Stimulated activated CD8-positive, alpha-beta memory T cell treated with anti-CD3 and anti-CD28 coated beads, Interleukin-4, amount 100 ng/mL, for 1 hour (primary cell): Measurements from ENCODE around the gene ABCC4.
"Not testable (repeated sequence)": the region's sequence is repeated elsewhere in the genome, so short reads cannot be mapped to it uniquely, and the experiment has no call there.

Experiments
- DNase-seq, 2 donors: peaks; one replicate each; pipeline ENCODE4 v3.0.0-alpha.2; 2020; ENCODE audit warnings: low read depth in 2 of 2, low spot score in 1 of 2

ABCC4 gene

DNA sequence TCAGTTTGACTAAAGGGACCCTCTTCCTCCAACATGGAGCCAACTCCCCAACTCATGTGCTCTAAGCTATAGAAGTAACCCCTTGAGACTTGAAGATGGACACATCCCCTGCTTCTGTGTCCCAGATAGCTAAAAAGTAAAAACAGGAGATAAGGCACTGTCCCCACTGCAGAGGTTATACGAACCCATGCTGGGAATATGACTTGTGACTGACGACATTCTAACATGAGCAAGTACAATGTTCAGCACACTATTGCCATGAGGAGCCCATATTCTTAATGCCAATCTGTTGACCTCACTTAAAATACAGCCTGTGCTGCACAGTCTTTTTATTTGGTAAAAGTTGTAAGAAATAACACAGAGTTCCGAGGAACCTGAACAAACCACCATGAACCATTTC lies 71.4 kb downstream of the ABCC4 start:
- no peak for DNase-seq

DNA sequence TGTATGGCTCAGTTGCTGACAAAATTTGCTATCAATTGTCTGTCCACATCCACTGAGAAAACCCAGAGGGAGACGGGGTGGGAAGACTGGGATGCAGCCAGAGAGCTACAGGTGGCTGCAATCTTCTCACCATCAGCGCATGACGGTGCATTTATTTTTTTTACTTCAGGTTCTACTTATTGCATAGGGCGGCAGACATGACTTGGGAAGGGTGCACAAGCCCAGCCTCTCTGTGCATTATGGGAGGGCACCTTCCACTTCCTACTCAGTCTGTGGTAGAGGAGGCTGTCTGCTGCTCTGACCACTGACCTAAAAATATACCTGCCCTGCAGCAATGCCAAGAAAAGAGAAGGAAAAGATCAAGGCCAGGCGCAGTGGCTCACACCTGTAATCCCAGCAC lies 73.1 kb downstream of the ABCC4 start:
- DNase-seq: no peak

DNA sequence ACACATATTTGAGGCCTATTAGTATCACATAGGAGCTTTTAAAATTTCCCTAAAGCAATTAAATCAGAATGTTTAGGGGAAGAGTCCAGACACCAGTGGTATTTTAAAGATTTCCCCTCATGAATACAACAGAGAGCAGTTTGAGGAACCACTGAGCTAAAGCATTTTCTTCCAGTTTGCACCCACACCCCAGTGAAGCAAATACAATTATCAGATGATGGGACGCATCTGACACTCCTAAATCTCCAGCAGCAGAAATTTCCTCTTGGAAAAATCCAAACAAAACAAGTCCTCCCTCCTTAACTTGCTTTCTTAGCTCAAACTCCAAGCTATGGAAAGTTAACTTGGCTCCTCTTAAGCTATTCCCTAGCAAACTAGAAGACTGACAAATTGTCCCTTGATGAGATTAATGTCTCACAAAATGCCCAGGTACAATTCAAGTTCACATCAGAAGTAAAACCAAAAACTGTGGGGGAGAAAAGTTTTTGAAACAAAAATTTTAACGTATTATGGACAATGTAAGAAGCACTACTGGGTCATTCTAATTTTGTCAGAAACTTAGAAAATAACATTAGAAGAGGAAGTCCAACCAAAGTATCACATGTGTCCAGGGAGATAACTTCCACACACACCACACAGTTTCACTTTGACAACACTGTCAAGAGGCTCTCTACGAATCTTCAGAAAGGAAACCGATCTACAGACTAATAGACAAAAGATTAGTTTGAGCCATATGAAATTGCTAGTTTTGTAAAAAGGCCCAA lies 74.1 kb downstream of the ABCC4 start:
- DNase-seq: no peak

GRCh38 chr13:95226476-95226875 lies 74.8 kb downstream of the ABCC4 start:
- DNase-seq: no peak

GRCh38 chr13:95226050-95226449 lies 75.2 kb downstream of the ABCC4 start:
- DNase-seq: no peak

DNA sequence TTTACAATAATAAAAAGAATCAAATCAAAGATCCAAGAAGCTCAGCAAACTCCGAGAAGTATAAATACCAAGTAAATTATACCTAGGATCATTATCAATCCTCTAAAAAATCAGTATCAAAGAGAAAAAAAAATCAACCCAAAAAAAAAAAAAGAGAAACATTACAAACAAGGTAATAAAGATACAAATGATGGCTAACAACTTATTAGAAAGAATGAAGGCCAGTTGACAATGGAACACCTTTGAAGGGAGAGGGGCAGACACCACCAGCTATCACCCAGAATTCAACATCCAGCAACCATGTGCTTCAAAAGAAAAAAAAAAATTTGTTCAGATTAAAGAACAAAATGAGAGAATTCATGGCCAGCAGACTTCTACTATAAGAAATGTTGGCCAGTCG lies 77.2 kb downstream of the ABCC4 start:
- no peak for DNase-seq

GRCh38 chr13:95222733-95223018 lies 78.6 kb downstream of the ABCC4 start:
- DNase-seq: no peak

DNA sequence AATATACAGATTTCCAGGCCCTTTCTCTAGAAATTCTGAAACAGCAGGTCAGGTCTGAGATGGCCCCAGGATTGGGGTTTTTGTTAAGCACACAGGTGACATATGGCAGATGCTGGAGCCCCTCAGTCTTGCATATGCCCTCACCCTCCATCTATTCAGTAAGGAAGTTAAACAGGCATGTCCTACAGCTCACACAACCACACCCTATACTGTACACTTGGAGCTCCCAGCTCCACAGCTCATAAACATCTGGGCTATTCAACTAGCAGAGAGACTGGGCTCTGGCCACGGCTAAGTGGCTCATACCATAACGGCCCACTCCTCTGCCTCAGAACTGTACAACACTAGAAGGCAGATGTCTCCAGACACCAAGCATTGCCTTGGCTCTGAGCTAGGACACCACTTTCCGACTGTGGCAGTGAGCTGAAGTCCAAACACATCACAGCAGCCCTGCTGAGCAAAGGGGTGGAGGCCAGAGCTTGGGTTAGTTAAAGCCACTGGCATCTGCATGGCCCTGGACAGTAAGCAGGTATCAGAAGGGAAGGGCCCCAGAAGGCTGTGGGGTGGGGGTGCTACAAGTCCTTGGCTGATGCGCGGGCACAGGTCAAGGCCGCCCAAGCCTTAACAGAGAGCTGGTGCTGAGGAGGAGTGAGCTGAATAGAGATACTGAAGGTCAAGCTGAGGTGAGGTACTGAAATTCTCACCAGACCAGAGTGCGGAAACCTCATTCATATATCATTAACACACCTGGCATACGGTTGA lies 79.1 kb downstream of the ABCC4 start:
- DNase-seq: no peak

GRCh38 chr13:95220611-95221010 lies 80.6 kb downstream of the ABCC4 start:
- no peak for DNase-seq

- DNase-seq: no peak
Measured at GRCh38 chr13:95217920-95218830, 83.1 kb downstream of the ABCC4 start.

- no peak for DNase-seq
Measured at GRCh38 chr13:95216182-95216581, 85.1 kb downstream of the ABCC4 start.

DNA sequence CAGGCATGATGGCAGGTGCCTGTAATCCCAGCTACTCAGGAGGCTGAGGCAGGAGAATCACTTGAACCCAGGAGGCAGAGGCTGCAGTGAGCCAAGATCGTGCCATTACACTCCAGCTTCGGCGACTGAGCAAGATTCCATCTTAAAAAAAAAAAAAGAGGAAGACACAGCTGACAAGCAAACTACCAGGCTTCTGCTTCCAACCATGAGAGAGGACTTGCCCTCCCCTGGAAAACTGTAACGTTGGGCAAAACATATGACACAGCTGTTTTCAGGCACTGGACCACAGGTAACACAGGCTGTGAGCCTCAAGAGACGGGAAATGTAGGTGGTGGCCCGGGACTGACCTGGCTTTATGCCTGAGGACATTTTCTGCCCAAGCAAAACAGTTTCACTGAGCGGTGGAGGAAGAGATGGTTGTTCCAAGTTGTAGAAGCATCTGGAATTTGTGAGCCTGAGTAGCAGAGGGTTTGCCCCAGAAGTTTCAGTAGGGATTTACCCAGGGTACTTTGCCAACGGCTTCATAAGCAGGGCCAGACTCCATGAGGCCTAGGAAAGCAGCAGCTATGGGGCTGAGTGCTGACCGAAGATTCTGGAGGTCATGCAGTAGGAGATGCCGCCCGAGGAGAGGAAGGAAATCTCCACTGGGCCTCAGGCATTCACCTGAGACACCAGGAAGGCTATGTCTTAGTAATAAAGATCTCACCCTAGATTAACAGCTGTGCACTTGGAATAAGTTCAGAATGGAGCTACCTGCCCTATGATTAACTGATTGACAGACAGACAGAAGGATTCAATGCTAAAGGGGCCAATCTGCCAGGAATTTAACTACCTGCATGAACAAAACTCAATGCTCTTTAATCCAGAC lies 88.0 kb downstream of the ABCC4 start:
- DNase-seq: no peak

DNA sequence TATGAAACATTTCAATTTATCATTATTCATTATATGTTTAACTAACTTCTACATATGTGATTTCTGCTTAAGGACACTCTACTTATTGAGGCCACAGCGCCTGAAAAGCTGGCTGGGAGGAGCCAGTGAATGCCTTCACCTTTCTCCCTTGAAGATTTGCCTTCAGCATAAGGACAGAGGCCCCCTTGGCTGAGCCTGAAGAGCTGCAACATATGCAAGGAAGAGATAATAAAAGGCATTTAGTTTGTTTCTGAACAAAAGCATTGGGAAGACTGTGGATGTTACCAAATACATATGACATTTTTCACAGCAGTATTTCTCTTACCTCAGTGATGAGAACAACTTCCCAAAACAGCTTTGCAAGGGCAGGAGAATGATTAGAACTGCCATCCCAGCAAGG lies 92.1 kb downstream of the ABCC4 start:
- DNase-seq: no peak

DNA sequence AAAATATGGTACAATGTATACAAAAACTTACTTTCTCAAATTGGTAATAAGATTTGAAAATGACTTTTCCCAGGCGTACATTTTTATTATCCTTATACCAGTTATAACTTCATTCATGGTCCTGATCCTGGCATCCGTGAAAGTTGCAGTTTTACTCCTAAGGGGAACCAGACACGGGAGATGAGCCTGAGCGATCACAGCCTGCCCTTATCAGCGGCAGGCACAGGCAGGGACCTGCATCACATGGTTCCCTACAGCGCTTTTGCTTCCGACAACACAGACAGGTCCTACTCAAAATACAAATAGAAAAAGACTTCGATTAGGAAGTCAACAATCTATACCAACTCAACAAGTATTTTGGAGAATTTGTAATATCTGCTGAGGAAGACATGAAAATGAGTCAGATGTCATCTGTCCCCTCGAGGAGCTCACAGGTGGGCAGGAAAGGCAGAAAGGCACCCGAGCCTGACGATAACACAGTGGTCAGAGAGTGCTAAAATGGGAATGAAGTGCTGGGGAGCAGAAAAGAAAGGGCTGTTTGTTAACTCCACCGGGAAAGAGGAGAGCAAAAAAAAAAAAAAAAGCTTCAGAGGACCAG lies 93.4 kb downstream of the ABCC4 start:
- no peak for DNase-seq

GRCh38 chr13:95206116-95206515 lies 95.1 kb downstream of the ABCC4 start:
- no peak for DNase-seq

GRCh38 chr13:95204231-95204765 lies 97.0 kb downstream of the ABCC4 start:
- no peak for DNase-seq

DNA sequence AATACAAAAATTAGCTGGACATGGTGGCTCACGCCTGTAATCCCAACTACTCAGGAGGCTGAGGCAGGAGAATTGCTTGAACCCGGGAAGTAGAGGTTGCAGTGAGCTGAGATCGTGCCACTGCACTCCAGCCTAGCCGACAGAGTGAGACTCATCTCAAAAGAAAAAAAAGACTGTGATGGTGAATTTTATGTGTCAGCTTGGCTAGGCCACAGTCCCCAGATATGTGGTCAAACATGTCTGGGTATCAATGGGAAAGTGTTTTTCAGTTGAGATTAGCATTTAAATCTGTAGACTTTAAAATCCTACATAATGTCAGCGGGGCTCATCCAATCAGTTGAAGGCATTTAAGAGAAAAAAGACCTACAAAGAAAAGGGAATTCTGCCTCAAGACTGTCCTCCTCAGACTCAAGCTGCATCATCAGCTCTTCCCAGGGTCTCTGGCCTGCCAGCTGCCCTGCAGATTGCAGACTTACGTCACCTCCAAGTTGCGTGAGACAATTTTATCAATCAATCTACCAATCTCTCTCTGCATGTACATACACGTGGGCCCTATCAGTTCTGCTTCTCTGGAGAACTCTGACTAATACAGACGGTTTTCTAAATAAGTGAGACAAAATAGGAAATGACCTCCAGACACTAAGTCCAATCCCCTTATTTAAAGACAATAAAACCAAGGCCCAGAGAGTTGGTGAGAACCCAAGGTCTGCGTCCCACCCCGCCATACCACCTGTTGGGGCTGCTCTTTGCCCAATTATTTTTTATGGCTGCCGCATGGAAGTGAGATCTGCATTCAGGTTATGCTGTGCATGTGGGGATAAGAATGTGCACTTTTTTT lies 99.2 kb downstream of the ABCC4 start:
- DNase-seq: no peak

DNA sequence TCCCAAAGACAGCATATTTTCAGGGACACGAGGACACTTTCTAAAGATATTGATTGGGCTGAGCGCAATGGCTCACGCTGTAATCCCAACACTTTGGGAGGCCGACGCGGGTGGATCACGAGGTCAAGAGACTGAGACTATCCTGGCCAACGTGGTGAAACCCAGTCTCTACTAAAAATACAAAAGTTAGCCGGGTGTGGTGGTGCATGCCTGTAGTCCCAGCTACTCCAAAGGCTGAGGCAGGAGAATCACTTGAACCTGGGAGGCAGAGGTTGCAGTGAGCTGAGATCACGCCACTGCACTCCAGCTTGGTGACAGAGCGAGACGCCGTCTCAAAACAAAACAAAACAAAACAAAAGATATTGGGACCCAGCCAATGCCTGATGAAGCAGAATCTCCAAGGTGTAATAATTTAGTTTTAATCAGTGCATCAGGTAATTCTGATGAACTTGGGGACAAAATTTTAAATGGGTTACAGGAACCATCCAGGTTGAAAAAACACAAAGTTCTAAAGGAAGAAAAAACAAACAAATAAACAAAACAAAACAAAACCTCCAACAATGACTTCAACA lies 100.8 kb downstream of the ABCC4 start:
- DNase-seq: not testable (repeated sequence)

- no peak for DNase-seq
Measured at GRCh38 chr13:95199896-95200295, 101.4 kb downstream of the ABCC4 start.
